GM21786 (cell line): ENCODE results near the gene POLE3.
A peak's percentile ranks its signal among the peaks of the same experiment; 100 is the strongest.
"Not testable (repeated sequence)": the region's sequence is repeated elsewhere in the genome, so short reads cannot be mapped to it uniquely, and the experiment has no call there.

Source experiments
- ATAC-seq: cut with Tn5 transposase; IDR thresholded peaks from one replicate; pipeline ENCODE4 v1.9.1; 2021; ENCODE audit not compliant: unreplicated experiment

The POLE3 gene

DNA sequence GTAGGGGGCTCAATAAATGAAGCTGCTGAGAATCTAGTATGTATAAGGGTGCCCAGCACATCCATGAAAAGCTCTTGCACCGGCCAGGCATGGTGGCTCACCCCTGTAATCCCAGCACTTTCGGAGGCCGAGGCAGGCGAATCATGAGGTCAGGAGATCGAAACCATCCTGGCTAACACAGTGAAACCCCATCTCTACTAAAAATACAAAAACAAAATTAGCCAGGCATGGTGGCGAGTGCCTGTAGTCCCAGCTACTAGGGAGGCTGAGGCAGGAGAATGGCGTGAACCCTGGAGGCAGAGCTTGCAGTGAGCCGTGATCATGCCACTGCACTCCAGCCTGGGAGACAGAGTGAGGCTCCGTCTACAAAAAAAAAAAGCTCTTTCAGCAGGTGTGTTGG, 4.1 kb downstream of the POLE3 start:
- ATAC-seq: not testable (repeated sequence)

DNA sequence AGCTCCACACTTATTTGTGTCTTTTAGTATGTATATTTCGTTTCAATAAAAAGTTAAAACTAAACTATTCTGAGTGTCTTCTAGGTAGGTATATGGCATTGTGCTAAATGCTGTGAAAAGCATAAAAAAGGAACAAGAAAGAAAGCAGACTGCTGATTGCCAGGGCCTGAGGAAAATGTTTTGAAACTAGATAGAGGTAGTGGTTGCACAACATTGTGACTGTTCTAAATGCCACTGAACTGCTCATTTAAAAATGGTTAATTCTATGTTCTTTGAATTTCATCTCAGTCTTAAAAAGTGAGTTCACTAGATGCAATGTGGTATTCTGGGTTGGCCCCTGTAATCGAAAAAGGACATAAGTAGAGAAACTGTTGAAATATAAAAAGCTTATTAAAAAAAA, 6.8 kb downstream of the POLE3 start:
- no peak for ATAC-seq

DNA sequence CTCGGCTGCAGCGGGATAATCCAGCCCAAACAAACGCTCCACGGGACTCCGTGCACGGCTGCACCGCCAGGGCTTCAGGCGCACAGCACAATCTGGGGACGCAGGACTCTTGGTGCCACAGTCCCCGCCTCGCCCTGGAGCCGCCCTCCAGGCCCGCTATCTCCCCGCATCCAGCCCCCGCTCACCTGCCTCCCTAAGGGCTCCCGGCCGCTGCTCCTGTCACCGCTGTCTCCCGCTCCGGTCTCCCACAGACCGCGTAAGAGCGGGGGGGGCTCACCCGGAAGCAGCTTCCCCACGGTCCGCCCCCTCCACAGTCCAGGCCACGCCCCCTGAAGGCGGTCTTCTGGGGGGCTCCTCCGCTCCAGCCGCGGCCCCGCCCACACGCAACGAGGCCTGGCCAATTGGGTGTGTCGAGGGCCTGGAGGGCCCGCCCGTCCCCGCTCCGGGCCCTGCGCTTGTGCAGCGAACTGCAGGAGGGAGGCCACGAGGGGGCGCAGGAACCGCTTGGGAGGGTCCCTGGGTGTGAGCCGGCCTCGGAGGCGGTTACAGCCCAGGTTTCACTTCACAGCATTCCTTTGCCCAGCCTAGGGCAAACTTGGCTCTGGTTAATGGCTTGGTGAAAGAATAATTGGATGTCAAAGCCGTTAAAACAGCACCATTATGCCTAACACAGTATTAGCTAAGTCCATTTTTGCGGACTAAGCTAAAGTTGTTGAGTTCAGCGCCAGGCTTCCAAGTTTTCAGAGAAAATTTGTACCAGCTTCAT, 9.3 kb downstream of the POLE3 start, which contains the start of gene ALAD:
Gene ALAD (minus strand): TSS at position 258 of the 766 bp plus-strand sequence. CDS start 7,725 bp downstream, outside the sequence.
- ATAC-seq: peak; percentile 97

DNA sequence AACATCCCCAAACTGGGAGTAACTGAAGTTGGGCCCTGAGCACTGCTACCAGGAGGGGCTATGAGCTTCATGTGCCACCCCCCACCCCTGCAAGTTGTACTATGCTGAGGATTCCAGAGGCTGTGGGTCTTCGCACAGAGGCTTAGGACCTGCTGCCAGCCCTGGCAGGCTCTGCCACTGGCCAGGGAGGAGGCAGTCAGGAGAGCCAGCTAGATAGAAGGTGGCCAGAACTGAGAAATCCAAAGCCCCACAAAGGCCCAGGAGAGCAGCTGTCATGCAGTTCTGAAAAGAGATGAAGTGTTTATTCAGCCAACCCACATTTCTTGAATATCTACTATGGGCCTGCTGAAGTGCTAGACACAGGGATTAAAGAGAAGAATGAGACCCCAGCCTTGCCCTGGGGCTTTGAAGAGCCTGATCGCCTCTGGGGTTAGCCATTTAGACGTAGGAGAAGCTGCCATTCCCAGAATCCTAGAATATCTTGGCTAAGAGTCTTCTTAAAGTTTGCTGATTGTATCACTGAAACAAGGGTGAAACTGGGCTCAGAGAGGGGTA, 10.8 kb downstream of the POLE3 start:
- no peak for ATAC-seq

DNA sequence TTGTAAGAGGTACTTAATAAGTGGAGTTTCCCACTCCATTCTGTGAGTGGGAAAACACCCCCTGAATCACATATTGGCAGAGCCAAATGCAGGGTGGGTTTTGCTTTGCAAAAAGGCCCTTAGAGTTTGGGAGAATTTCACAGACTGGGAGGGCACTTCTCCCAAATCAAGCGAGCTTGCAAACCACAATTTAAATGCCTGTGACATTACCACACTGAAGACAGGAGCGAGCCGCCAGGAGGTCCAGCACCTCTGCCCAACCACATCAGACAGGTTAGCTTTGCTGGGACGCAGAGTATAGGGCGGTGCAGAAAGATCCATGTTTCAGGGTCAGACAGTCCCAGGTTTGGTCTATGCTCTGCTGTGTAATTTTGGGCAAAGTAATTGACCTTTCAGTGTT, 11.7 kb downstream of the POLE3 start:
- no peak for ATAC-seq

DNA sequence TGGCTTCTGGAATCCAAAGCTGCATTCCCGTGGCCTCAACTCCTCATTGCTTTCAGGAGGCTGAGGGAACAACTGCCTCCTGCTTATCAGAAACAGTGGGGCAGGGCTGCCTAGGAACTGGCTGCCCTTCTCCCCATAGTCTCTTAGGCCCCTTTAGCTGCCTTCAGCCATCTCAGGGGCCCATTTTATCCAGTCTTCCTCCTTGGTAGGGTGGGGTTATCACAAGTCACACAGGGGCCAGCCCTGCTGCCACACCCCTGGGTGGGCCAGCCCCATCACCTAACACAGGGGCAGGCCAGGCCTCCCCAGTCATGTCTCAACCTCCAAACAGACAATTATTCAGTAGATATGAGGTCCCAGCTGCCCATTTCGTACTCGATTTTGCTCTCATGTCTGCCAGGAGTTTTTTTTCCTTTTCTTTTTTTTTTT, 13.3 kb downstream of the POLE3 start:
- ATAC-seq: no peak

DNA sequence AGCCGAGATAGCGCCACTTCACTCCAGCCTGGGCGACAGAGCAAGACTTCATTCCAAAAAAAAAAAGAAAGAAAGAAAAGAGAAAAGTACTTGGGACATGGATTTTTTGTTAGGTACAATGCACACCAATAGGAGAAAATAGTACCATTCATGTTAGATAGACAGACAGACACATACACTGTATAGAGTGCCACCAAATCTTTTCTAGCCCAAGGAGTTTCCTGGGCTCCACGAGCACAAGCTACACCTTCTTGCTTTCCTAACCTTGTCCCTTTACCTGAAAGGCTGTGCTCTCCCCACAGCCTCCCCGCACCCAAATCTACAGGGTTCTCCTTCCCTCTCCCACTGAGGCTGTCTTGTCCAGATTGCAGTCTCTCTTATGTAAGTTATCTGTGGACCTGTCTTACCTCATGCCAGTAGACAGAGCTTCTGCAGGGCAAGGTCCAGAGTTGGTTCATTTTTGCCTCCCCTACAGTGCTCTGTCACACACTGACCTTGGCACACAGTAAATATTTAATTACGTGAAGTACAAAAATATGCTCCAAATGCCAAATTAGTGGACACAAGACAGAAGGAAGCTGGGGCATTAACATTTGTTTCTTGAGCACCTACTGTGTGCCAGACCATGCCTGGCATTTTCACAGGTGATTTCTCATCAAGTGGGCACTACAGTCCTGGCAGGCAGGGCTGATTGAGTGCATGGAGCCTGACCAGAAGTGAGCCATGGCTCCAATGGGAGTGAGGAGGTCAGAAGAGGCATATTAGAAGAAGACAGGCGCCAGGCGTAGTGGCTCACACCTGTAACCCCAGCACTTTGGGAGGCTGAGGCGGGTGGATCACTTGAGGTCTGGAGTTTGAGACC, 15.2 kb downstream of the POLE3 start:
- no peak for ATAC-seq

DNA sequence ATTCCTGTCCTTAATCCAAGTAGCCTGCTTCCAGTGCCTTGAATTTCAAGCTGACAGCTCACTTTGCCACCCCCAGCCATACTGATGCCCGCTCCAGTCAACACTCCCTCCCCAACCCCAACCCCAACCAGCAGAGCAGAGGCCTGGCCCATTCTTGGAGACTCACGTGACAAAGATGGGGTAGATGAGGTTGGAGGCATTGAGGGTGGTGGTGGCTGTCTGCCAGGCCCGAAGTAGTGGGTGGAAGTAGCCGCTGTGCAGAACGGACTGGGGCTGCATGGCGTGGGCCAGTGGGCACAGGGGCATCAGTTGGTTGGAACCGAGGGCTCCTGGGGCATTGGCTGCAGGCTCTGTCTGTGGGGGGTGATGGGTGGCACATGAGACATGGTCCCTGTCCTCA, 17.2 kb downstream of the POLE3 start:
- ATAC-seq: no peak

DNA sequence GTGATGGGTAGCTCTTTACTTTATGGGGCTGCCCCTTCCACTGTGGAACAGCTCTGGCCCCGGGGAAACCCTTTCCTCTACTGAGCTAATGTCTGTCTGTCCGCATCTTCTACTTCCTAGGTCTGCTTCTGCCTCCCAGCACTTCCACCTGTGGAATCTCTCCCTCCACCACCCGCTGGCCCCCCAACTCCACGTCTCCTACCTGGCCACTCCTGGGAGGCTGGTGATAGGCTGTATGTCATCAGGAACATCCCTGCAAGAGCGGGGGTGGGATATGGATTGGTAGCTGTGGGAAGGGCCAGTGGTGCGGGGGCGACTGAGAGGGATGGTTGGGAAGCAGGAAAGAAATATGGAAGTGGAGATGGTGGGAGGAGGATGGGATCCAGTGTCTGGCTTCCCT, 18.6 kb downstream of the POLE3 start:
- ATAC-seq: no peak

DNA sequence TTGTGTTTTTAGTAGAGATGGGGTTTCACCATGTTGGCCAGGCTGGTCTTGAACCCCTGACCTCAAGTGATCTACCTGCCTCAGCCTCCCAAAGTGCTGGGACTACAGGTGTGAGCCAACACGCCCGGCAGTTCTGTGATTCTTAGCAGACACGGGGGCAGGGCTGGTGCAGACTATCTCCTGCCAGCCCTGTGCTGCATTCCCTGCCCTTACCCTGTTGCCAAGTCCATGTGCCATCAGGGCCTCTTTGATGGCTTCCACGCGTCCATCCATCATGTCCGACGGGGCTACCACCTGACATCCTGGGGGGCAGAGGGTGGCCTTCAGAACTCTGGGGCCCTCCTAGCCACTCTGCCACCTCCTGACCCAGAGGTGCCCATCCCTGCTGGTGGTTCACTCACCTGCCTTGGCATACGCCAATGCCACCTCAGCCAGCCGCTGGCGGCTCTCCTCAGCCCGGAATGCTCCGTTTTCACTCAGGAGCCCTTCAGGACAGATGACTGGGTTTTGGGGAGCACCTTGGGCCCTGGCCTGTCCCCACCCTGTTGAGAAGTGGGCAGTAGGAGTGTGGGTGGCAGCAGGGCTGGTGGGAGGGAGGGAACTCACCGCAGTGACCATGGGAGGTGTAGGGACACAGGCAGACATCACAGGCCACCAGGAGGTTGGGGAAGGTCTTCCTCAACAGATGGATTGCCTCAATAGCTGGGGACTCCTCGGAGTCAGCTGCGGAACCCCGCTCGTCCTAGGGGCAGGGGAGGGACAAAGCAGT, 20.1 kb downstream of the POLE3 start:
- ATAC-seq: no peak

DNA sequence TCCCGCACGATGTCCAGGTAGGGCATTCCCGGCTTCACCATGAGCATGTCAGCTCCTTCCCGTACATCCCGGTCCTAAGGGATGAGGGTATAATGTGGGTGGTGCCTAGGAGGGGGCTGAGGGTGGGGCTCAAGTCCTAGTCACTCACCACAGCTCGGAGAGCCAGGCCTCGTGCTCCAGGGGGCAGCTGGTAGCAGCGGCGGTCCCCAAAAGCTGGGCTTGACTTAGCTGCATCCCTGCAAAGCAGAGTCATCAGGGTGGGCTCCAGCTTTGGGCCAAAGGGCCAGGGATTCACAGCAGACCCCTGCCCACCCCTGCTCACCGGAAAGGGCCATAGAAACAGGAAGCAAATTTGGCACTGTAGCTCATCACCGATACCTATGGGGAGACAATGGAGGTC, 21.0 kb downstream of the POLE3 start:
- ATAC-seq: no peak

DNA sequence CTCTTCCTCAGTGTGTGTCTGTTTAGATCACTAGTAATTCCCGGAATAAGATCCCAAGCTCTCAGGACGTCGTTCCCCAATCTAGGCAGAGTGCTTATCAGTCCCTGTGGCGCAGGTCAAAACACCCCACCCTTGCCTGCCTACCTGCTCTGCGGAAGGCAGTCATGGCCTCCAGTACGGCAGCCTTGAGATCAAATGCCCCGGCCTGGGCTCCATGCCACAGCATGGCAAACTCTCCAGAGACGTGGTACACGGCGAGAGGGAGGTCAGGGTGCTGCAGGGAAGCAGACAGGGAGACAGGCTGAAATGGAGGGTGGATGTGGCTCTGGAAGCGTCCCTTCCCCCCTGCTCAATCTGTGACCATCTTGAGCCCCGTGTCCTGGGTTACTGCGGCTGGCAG, 21.6 kb downstream of the POLE3 start:
- no peak for ATAC-seq

DNA sequence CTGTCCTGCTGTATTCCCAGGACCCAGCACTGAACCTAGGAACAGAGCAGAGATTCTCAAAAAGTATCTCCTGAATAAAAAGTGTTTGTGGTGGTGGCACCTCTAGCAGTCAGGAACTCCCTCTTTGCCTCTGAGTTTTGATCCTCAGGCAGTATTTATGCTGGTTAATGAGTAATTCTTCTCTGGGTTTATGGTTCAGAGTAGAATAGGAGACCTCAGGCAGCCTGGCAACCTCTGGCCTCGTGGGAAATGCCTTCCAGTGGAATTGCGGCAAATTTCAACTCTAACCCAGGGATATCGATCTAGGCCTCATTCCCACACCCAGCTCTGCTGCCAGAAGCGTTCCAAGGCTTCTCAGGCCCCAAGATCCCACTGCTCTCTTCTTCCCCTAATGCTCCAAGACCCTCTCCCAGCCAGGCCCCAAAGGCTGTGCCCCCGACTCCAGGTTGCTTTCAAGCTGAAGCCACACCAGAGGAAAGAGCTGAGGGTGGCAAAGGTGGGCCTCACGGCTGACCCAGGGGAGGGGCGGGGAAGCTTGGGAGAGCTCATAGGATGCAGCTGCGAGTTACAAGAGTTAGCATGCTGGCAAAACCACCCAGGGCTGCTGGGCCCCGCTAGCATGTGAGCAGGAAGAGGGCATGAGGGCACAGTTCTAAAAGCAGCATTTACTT, 22.8 kb downstream of the POLE3 start:
- ATAC-seq: no peak

DNA sequence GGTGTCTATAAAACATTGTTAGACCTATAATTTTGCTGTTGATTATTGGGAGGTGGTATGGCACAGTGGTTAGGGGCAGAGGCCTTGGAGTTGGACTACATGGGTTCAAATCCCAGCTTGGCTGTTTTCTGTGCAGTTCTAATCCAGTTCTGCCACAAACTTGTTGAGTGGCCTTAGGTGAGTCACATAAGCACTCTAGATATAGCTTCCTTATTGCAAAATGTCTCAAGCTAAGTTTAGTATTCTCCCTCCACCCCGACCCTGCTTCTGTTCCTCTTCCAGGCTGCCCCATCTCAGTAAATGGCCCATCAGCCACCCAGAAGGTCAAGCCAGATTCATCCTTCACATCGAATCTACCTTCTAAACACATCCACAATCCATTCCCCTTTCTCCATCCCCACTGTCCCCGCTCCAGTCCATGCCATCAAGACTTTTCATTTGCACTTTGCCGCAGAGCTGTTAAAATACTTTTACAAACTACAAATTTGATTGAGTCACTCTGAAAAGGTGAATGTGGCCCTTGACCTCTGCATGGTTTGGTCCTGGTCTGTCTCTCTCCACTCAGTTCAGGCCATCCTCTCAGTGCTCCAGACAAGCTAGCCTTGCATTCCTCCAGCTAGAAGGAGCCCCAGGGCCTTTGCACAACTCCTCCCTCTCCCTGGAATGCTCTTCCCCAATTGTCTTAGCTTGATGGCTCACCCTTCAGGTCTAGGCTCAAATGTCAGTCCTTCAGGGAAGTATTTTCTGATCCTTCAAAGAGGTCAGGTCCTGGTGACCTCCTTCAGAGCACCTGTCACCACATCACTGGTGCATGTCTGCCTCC, 23.7 kb downstream of the POLE3 start:
- no peak for ATAC-seq

DNA sequence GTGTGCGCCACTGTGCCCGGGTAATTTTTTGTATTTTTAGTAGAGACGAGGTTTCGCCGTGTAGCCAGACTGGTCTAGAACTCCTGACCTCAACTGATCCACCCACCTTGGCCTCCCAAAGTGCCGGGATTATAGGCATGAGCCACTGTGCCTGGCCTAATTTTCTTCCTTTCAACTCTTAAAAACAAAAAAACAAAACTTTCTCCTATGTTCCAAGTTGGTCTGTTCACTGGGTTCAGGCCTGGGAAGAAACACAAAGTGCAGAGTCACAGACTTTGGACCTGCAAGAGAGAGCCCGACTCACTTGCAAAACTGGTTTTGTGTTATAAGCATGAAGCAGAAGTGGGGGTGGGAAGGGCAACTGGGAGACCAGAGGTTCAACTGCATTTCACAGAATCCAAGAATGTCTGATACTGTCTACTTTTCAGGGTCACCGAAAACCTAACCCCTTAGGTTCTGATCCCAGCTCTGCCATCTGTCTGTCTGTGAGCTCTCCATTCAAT, 28.5 kb downstream of the POLE3 start:
- ATAC-seq: no peak

DNA sequence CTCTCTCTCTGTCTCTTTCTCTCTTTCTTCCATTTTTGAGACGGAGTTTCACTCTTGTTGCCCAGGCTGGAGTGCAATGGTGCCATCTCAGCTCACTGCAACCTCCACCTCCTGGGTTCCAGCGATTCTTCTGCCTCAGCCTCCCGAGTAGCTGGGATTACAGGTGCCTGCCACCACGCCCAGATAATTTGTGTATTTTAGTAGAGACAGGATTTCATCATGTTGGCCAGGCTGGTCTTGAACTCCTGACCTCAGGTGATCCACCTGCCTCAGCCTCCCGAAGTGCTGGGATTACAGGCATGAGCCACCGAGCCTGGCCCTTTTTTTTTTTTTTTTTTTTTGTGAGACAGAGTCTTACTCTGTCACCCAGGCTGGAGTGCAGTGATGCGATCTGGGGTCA, 29.0 kb downstream of the POLE3 start:
- ATAC-seq: not testable (repeated sequence)

DNA sequence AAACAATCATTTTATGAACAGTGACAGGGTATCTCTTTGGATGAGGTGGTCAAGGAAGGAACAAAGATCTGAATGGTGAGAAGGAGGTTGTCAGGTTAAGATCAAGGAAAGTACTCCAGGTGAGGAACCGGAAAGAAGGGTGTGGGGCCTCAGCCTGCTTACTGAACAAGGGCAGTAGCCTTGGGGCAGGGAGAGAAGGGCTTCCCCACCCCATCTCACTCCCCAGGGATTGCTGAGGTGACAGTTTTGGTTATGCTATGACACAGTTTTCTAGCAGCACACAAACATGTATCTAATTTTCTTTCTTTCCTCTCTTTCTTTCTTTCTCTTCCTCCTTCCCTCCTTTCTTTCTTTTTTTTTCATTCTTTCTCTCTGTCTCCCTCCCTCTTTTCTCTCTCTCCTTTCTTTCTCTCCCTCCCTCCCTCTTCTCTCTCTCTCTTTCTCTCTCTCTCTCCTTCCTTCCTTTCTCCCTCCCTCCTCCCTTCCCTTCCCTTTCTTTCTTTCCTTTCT, 29.6 kb downstream of the POLE3 start:
- ATAC-seq: peak; percentile 88

DNA sequence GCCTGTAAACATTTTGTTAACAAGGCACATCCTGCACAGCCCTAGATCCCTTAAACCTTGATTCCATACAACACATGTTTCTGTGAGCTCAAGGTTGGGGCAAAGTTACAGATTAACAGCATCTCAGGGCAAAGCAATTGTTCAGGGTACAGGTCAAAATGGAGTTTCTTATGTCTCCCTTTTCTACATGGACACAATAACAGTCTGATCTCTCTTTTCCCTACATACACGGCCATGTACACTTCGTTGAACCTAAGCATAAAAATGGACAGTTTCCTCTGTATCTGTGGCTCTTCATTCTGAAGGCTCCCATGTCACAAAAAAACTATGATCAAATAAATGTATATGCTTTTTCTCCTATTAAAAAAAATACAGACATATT, 30.7 kb downstream of the POLE3 start:
- not testable (repeated sequence) for ATAC-seq

DNA sequence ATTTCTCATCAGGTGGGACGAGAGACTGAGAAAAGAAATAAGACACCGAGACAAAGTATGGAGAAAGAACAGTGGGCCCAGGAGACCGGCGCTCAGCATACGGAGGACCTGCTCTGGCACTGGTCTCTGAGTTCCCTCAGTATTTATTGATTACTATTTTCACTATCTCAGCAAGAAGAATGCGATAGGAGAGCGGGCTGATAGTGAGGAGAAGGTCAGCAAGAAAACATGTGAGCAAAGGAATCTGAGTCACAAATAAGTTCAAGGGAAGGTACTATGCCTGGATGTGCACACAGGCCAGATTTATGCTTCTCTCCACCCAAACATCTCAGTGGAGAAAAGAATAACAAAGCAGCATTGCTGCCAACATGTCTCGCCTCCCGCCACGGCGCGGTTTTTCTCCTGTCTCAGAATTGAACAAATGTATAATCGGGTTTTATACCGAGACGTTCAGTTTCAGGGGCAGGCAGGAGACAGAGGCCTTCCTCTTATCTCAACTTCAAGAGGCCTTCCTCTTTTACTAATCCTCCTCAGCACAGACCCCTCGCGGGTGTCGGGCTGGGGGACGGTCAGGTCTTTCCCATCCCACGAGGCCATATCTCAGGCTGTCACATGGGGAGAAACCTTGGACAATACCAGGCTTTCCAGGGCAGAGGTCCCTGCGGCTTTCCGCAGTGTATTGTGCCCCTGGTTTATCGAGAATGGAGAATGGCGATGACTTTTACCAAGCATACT, 31.2 kb downstream of the POLE3 start:
- ATAC-seq: not testable (repeated sequence)
